Large intestine (tissue), 12 donors: ENCODE results near the gene GUCY1A2. TPM values are rescaled to one million over a fixed set of nuclear protein-coding genes. Genes with fewer than 3 reads are reported as not detected.
"Not testable (repeated sequence)": the region's sequence is repeated elsewhere in the genome, so short reads cannot be mapped to it uniquely, and the experiment has no call there.

Source experiments
- DNase-seq, 2 donors: peaks; one replicate each; pipeline versions ENCODE4 v3.0.0 to v3.0.0-alpha.2; 2013
- H3K27ac ChIP-seq: one replicate; pipeline ENCODE4 v1.5.1; 2013; ENCODE audit warnings: low read length
- H3K27me3 ChIP-seq: 2 replicates; pipeline ENCODE4 v1.6.1; 2013; ENCODE audit warnings: low read length; ENCODE audit not compliant: control insufficient read depth, insufficient read depth
- H3K36me3 ChIP-seq: 2 replicates; pipeline ENCODE4 v1.6.1; 2013; ENCODE audit warnings: low read length; ENCODE audit not compliant: control insufficient read depth, insufficient read depth
- H3K4me1 ChIP-seq: one replicate; pipeline ENCODE4 v1.6.1; 2013; ENCODE audit warnings: low read length; ENCODE audit not compliant: control insufficient read depth, insufficient read depth
- H3K4me3 ChIP-seq: one replicate; pipeline ENCODE4 v1.5.1; 2013; ENCODE audit warnings: low read length
- H3K9me3 ChIP-seq: one replicate; pipeline ENCODE4 v1.6.1; 2013; ENCODE audit warnings: mild to moderate bottlenecking, low read depth, low read length, moderate library complexity; ENCODE audit not compliant: control insufficient read depth
- WGBS: methylation state at CpG from one replicate; pipeline ENCODE4 v1.1.5; 2013; ENCODE audit warnings: low lambda C conversion rate; ENCODE audit not compliant: insufficient coverage; 5-methylcytosine and 5-hydroxymethylcytosine counted together
- long read RNA-seq, 11 donors: transcript quantifications; one replicate each; lab custom pipeline, GENCODE V29; 2026
- polyA plus RNA-seq: library from polyadenylated mRNA; unstranded; fragments of 120-200 nt; gene quantifications from one replicate; pipeline ENCODE4 v1.2.1, GENCODE V29; 2013

GUCY1A2 gene
- 4.0 TPM for polyA plus RNA-seq
- long read RNA-seq, donor 1, full-length matches to known transcripts, result 1 of 1 reads
- long read RNA-seq, donor 1, partial matches to known transcripts, result 0 of 1 reads
- long read RNA-seq, donor 1, other reads (novel, unspliced or antisense), result 0 of 1 reads
- long read RNA-seq, donor 2, result 0 reads
- long read RNA-seq, donor 3, result 0 reads
- long read RNA-seq, donor 4, result 0 reads
- long read RNA-seq, donor 5, result 0 reads
- long read RNA-seq, donor 6, result 0 reads
- long read RNA-seq, donor 7, full-length matches to known transcripts, result 2 of 2 reads
- long read RNA-seq, donor 7, partial matches to known transcripts, result 0 of 2 reads
- long read RNA-seq, donor 7, other reads (novel, unspliced or antisense), result 0 of 2 reads
- long read RNA-seq, donor 8, result 0 reads
- long read RNA-seq, donor 9, result 0 reads
- long read RNA-seq, donor 10, result 0 reads
- long read RNA-seq, donor 11, result 0 reads

GRCh38 chr11:107018219-107018901 lies at the start of gene GUCY1A2:
Gene GUCY1A2 (minus strand): TSS chr11:107018476. CDS start chr11:107018055, 421 bp downstream.
- Histone ChIP-seq H3K36me3 (no peaks in the 10 kb centered on the region), H3K4me3 (peak within 1 kb of the TSS; percentile 46), H3K4me1 (peaks cover 14% of the 10 kb centered on the region), H3K27me3 (peaks cover 6% of the 10 kb centered on the region), H3K27ac (no peak within 1 kb of the TSS), H3K9me3 (no peaks in the 10 kb centered on the region)
- peak; percentile 26 to 52 for DNase-seq
- WGBS, result no CpG with 5 or more reads among the region's 67 CpGs

- Histone ChIP-seq H3K27ac (no peak overlapping the region), H3K4me1 (no peaks in the 10 kb centered on the region), H3K9me3 (peaks cover 3% of the 10 kb centered on the region), H3K4me3 (no peak overlapping the region), H3K27me3 (no peaks in the 10 kb centered on the region), H3K36me3 (no peaks in the 10 kb centered on the region)
- WGBS, result no CpG with 5 or more reads among the region's 1 CpG
- DNase-seq, result no peak
These were observed 36.1 kb upstream of the GUCY1A2 start for GRCh38 chr11:107054391-107054790.

- not testable (repeated sequence) for H3K4me1 ChIP-seq, H3K27ac ChIP-seq, H3K4me3 ChIP-seq, H3K36me3 ChIP-seq, DNase-seq, H3K27me3 ChIP-seq, H3K9me3 ChIP-seq
- 40% methylated on average over 1 of the region's 4 CpGs for WGBS
These were observed 33.1 kb upstream of the GUCY1A2 start for GRCh38 chr11:107051332-107051731.

GRCh38 chr11:107050899-107051298 lies 32.6 kb upstream of the GUCY1A2 start:
- H3K4me3 ChIP-seq, H3K9me3 ChIP-seq, H3K4me1 ChIP-seq, H3K36me3 ChIP-seq, H3K27me3 ChIP-seq, H3K27ac ChIP-seq, DNase-seq: not testable (repeated sequence)
- no CpG with 5 or more reads among the region's 2 CpGs for WGBS

GRCh38 chr11:107050121-107050520 lies 31.8 kb upstream of the GUCY1A2 start:
- no peak for DNase-seq
- Histone ChIP-seq H3K9me3 (peaks cover 3% of the 10 kb centered on the region), H3K27ac (no peak overlapping the region), H3K4me3 (no peak overlapping the region), H3K36me3 (no peaks in the 10 kb centered on the region), H3K4me1 (no peaks in the 10 kb centered on the region), H3K27me3 (no peaks in the 10 kb centered on the region)
- 100% methylated on average over 2 of the region's 5 CpGs for WGBS

- Histone ChIP-seq H3K27me3 (no peaks in the 10 kb centered on the region), H3K4me3 (no peak overlapping the region), H3K36me3 (no peaks in the 10 kb centered on the region), H3K4me1 (no peaks in the 10 kb centered on the region), H3K9me3 (peaks cover 4% of the 10 kb centered on the region), H3K27ac (no peak overlapping the region)
- WGBS, result no CpG with 5 or more reads among the region's 1 CpG
- no peak for DNase-seq
These were observed 26.2 kb upstream of the GUCY1A2 start for GRCh38 chr11:107044503-107044902.

GRCh38 chr11:107043242-107044006 lies 25.1 kb upstream of the GUCY1A2 start:
- H3K9me3 ChIP-seq, result peaks cover 4% of the 10 kb centered on the region
- DNase-seq, result no peak
- H3K27ac ChIP-seq, result no peak overlapping the region
- no peaks in the 10 kb centered on the region for H3K4me1 ChIP-seq
- no peaks in the 10 kb centered on the region for H3K36me3 ChIP-seq
- H3K27me3 ChIP-seq, result no peaks in the 10 kb centered on the region
- 80% methylated on average over 1 of the region's 4 CpGs for WGBS
- H3K4me3 ChIP-seq, result no peak overlapping the region

GRCh38 chr11:107042748-107043147 lies 24.5 kb upstream of the GUCY1A2 start:
- 100% methylated on average over 1 of the region's 4 CpGs for WGBS
- H3K27me3 ChIP-seq, result no peaks in the 10 kb centered on the region
- no peak overlapping the region for H3K4me3 ChIP-seq

GRCh38 chr11:107041088-107041444 lies 22.8 kb upstream of the GUCY1A2 start:
- H3K27ac ChIP-seq, result no peak overlapping the region
- peaks cover 4% of the 10 kb centered on the region for H3K9me3 ChIP-seq
- H3K27me3 ChIP-seq, result no peaks in the 10 kb centered on the region
- no peak overlapping the region for H3K4me3 ChIP-seq
- no peaks in the 10 kb centered on the region for H3K4me1 ChIP-seq
- WGBS, result no CpG with 5 or more reads among the region's 1 CpG
- no peak for DNase-seq
- no peaks in the 10 kb centered on the region for H3K36me3 ChIP-seq

More at GRCh38 chr11:107042748-107043147, 24.5 kb upstream of the GUCY1A2 start:
- H3K4me1 ChIP-seq, result no peaks in the 10 kb centered on the region
- H3K36me3 ChIP-seq, result no peaks in the 10 kb centered on the region
- no peak overlapping the region for H3K27ac ChIP-seq
- peaks cover 4% of the 10 kb centered on the region for H3K9me3 ChIP-seq
- no peak for DNase-seq

GRCh38 chr11:107040433-107041087 lies 22.3 kb upstream of the GUCY1A2 start:
- H3K9me3 ChIP-seq, result peaks cover 4% of the 10 kb centered on the region
- 80% methylated on average over 1 of the region's 2 CpGs for WGBS
- H3K4me1 ChIP-seq, result no peaks in the 10 kb centered on the region
- no peak overlapping the region for H3K4me3 ChIP-seq
- no peaks in the 10 kb centered on the region for H3K36me3 ChIP-seq
- H3K27ac ChIP-seq, result no peak overlapping the region
- DNase-seq, result no peak
- no peaks in the 10 kb centered on the region for H3K27me3 ChIP-seq
